OCI-LY7 (cell line): ENCODE measurements around the gene KDM6A. TPM values are rescaled to one million over a fixed set of nuclear protein-coding genes. Genes with fewer than 3 reads are reported as not detected.

Experiments
- BruUV-seq: library from RNA; stranded (reverse); fragments of 400-500 nt; replicated peaks from 2 replicates; lab custom pipeline; 2021; lab: Mats Ljungman, UMichigan
- CTCF ChIA-PET: fragments of 300-600 bp; sonication (Branson Sonifier 250); formaldehyde crosslinking; loops from one replicate; lab custom pipeline; 2022; ENCODE audit warnings: antibody characterized with exemption; ENCODE audit not compliant: unreplicated experiment; lab: Charles Lee
- POLR2A ChIA-PET: fragments of 300-600 bp; sonication (Branson Sonifier 250); formaldehyde crosslinking; loops from one replicate; lab custom pipeline; 2022; ENCODE audit warnings: antibody characterized with exemption; lab: Charles Lee
- DNase-seq: peaks from one replicate; pipeline ENCODE4 v3.0.0-alpha.2; 2015; ENCODE audit warnings: low spot score
- H2AFZ ChIP-seq: fragments of 200-600 bp; sonication (generic), shearing (Covaris generic); 2 replicates; pipeline ENCODE4 v1.6.1; 2014; ENCODE audit warnings: mild to moderate bottlenecking, antibody characterized with exemption, low read length, moderate library complexity
- H3K27ac ChIP-seq: fragments of 200-600 bp; sonication (generic); 2 replicates; pipeline ENCODE4 v1.5.1; 2014; ENCODE audit warnings: mixed run types, low read depth, mild to moderate bottlenecking, moderate library complexity, low read length, inconsistent platforms; ENCODE audit not compliant: poor library complexity, severe bottlenecking
- H3K36me3 ChIP-seq: fragments of 200-600 bp; sonication (generic); 2 replicates; pipeline ENCODE4 v1.6.1; 2014; ENCODE audit warnings: mild to moderate bottlenecking, antibody characterized with exemption, low read length, moderate library complexity, mixed read lengths; ENCODE audit not compliant: insufficient read depth
- H3K4me1 ChIP-seq: fragments of 200-600 bp; sonication (generic); 2 replicates; pipeline ENCODE4 v1.5.1; 2014; ENCODE audit warnings: mild to moderate bottlenecking, low read length; ENCODE audit not compliant: insufficient read depth, poor library complexity, severe bottlenecking
- H3K4me2 ChIP-seq: fragments of 200-600 bp; sonication (generic); 2 replicates; pipeline ENCODE4 v1.6.1; 2014; ENCODE audit warnings: mild to moderate bottlenecking, low read length
- H3K4me3 ChIP-seq: fragments of 200-600 bp; sonication (generic); 2 replicates; pipeline ENCODE4 v1.5.1; 2014; ENCODE audit warnings: mild to moderate bottlenecking, low read depth, low read length; ENCODE audit not compliant: poor library complexity, severe bottlenecking
- H3K79me2 ChIP-seq: fragments of 200-600 bp; sonication (generic); 2 replicates; pipeline ENCODE4 v1.6.1; 2016; ENCODE audit warnings: low read depth, mild to moderate bottlenecking, low read length, moderate library complexity, mixed read lengths; ENCODE audit not compliant: insufficient read depth
- H3K9me2 ChIP-seq: fragments of 200-600 bp; sonication (generic); 2 replicates; pipeline ENCODE4 v1.6.1; 2016; ENCODE audit warnings: mild to moderate bottlenecking, low read length, mixed read lengths; ENCODE audit not compliant: insufficient read depth
- H3K9me3 ChIP-seq: fragments of 200-600 bp; sonication (generic); 2 replicates; pipeline ENCODE4 v1.6.1; 2014; ENCODE audit warnings: mild to moderate bottlenecking, mixed run types, low read length, mixed read lengths
- H4K20me1 ChIP-seq: fragments of 200-600 bp; sonication (generic); 2 replicates; pipeline ENCODE4 v1.6.1; 2014; ENCODE audit warnings: mild to moderate bottlenecking, antibody characterized with exemption, low read length, moderate library complexity, mixed read lengths; ENCODE audit not compliant: insufficient read depth
- CTCF ChIP-seq: fragments of 200-600 bp; sonication (generic); conservative IDR thresholded peaks from 2 replicates; pipeline ENCODE4 v1.5.1; 2014; ENCODE audit warnings: mild to moderate bottlenecking, antibody characterized with exemption, low read length, moderate library complexity, mixed read lengths
- EZH2phosphoT487 ChIP-seq: fragments of 200-600 bp; sonication (generic); IDR thresholded peaks from 2 replicates; pipeline ENCODE4 v1.6.1; 2018; ENCODE audit warnings: low read depth, borderline replicate concordance, mild to moderate bottlenecking, mixed run types, antibody characterized with exemption, low read length, moderate library complexity, mixed read lengths
- intact Hi-C: fragments of 100-400 bp; cut with micrococcal nuclease; formaldehyde crosslinking; loops from one replicate; pipeline ENCODE4 v1.10.0; 2022; ENCODE audit not compliant: unreplicated experiment
- total RNA-seq, 2 experiments: library from RNA; depleted of rRNA in 1 of 2; stranded (reverse); fragments of >200 nt in 1 of 2; shearing (Covaris generic) in 1 of 2; gene quantifications; 2 replicates each; pipeline ENCODE4 v1.2.3, GENCODE V29; 2014 to 2022

The KDM6A gene
- total RNA-seq, 2 experiments from 2014 or later, result 20.5 to 23.4 TPM

DNA sequence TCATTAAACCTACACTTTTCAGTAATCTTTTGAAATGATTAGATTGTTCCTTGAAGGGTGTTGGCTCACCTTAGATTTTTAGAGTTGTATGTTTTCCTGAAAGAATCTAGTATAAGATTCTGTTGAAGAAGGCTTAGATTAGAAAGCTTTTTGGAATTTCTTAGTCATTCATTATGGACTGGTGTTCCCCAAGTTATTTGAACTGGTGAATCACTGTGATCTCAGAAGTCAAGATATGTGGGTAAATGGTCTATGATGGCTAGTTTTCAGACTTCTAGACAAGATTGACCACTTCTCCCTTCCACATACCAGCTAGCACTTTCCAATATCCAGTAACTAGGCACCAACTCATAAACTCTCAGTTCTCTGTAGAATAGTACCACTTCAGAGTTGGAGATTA, 138.1 kb downstream of the KDM6A start:
- no peaks in the 10 kb centered on the region for H3K79me2 ChIP-seq
- BruUV-seq, result no TSS peak
- intact Hi-C loops, result no loop called here

GRCh38 chrX:45011597-45011996, 138.6 kb downstream of the KDM6A start:
- no peak for DNase-seq
- Histone ChIP-seq H3K4me2 (no peak overlapping the region), H2AFZ (no peak overlapping the region), H3K9me3 (no peaks in the 10 kb centered on the region), H3K4me3 (no peak overlapping the region), H3K4me1 (no peaks in the 10 kb centered on the region), H4K20me1 (no peaks in the 10 kb centered on the region), H3K27ac (no peak overlapping the region), H3K79me2 (no peaks in the 10 kb centered on the region), H3K36me3 (peaks cover 4% of the 10 kb centered on the region; the same call in 1 of the 2 replicates), H3K9me2 (no peaks in the 10 kb centered on the region)
- no peak for TF ChIP-seq CTCF
- TF ChIP-seq EZH2phosphoT487, result no peak
- CTCF ChIA-PET, result no interaction called here
- BruUV-seq, result no TSS peak
- intact Hi-C loops, result no loop called here
- POLR2A ChIA-PET, result no interaction called here

More for the DNA sequence above, 138.1 kb downstream of the KDM6A start:
- H4K20me1 ChIP-seq, result no peaks in the 10 kb centered on the region
- H3K4me3 ChIP-seq, result no peak overlapping the region
- no peak overlapping the region for H3K27ac ChIP-seq
- H3K4me1 ChIP-seq, result no peaks in the 10 kb centered on the region
- no peak for DNase-seq
- CTCF ChIA-PET, result no interaction called here
- POLR2A ChIA-PET, result no interaction called here
- no peak overlapping the region for H2AFZ ChIP-seq
- H3K4me2 ChIP-seq, result no peak overlapping the region
- H3K9me2 ChIP-seq, result no peaks in the 10 kb centered on the region
- TF ChIP-seq EZH2phosphoT487 (no peak), CTCF (no peak)
- H3K9me3 ChIP-seq, result no peaks in the 10 kb centered on the region
- H3K36me3 ChIP-seq, result peaks cover 4% of the 10 kb centered on the region; the same call in 1 of the 2 replicates

GRCh38 chrX:45017946-45018345, 145.0 kb downstream of the KDM6A start:
- Histone ChIP-seq H3K27ac (no peak overlapping the region), H3K4me1 (no peaks in the 10 kb centered on the region), H4K20me1 (no peaks in the 10 kb centered on the region), H3K79me2 (no peaks in the 10 kb centered on the region), H3K9me3 (no peaks in the 10 kb centered on the region), H3K9me2 (no peaks in the 10 kb centered on the region), H3K4me3 (no peak overlapping the region), H3K36me3 (peaks cover 4% of the 10 kb centered on the region; the same call in 1 of the 2 replicates), H3K4me2 (no peak overlapping the region), H2AFZ (no peak overlapping the region)
- BruUV-seq, result no TSS peak
- TF ChIP-seq CTCF (no peak), EZH2phosphoT487 (no peak)
- CTCF ChIA-PET, result no interaction called here
- intact Hi-C loops, result no loop called here
- POLR2A ChIA-PET, result no interaction called here
- no peak for DNase-seq
